ENCODE measurements around the gene PRKCZ.

The PRKCZ gene

GRCh38 chr1:2099886-2100779 lies 49.9 kb downstream of the PRKCZ start:
- in situ Hi-C loops (cut with HindIII; ENCODE audit: low sequenced_read_pairs), result no loop called here

- in situ Hi-C loops (cut with HindIII; ENCODE audit: low sequenced_read_pairs), result no loop called here
Measured at GRCh38 chr1:2100780-2101108, 50.5 kb downstream of the PRKCZ start.

- in situ Hi-C loops (cut with HindIII; ENCODE audit: low sequenced_read_pairs), result no loop called here
Measured at GRCh38 chr1:2101531-2101930, 51.3 kb downstream of the PRKCZ start.

- in situ Hi-C loops (cut with HindIII; ENCODE audit: low sequenced_read_pairs), result no loop called here
Measured at GRCh38 chr1:2101946-2102345, 51.7 kb downstream of the PRKCZ start.

GRCh38 chr1:2102753-2103152 lies 52.5 kb downstream of the PRKCZ start:
- in situ Hi-C loops (cut with HindIII; ENCODE audit: low sequenced_read_pairs), result no loop called here

GRCh38 chr1:2103266-2103900 lies 53.2 kb downstream of the PRKCZ start:
- in situ Hi-C loops (cut with HindIII; ENCODE audit: low sequenced_read_pairs), result no loop called here

- in situ Hi-C loops (cut with HindIII; ENCODE audit: low sequenced_read_pairs), result no loop called here
Measured at GRCh38 chr1:2103901-2104590, 53.8 kb downstream of the PRKCZ start.

- in situ Hi-C loops (cut with HindIII; ENCODE audit: low sequenced_read_pairs), result no loop called here
Measured at GRCh38 chr1:2104621-2105427, 54.6 kb downstream of the PRKCZ start.

- in situ Hi-C loops (cut with HindIII; ENCODE audit: low sequenced_read_pairs), result no loop called here
Measured at GRCh38 chr1:2105781-2106524, 55.7 kb downstream of the PRKCZ start.

GRCh38 chr1:2106659-2107405 lies 56.6 kb downstream of the PRKCZ start:
- in situ Hi-C loops (cut with HindIII; ENCODE audit: low sequenced_read_pairs), result no loop called here

GRCh38 chr1:2107586-2108212 lies 57.5 kb downstream of the PRKCZ start:
- in situ Hi-C loops (cut with HindIII; ENCODE audit: low sequenced_read_pairs), result no loop called here

GRCh38 chr1:2108213-2108876 lies 58.1 kb downstream of the PRKCZ start:
- in situ Hi-C loops (cut with HindIII; ENCODE audit: low sequenced_read_pairs), result no loop called here

GRCh38 chr1:2108877-2109580 lies 58.8 kb downstream of the PRKCZ start:
- in situ Hi-C loops (cut with HindIII; ENCODE audit: low sequenced_read_pairs), result no loop called here

GRCh38 chr1:2109581-2110021 lies 59.4 kb downstream of the PRKCZ start:
- in situ Hi-C loops (cut with HindIII; ENCODE audit: low sequenced_read_pairs), result loop anchor here (10.0 kb wide), 1 partner anchor 65 kb away; no protein-coding TSS in a partner anchor

- in situ Hi-C loops (cut with HindIII; ENCODE audit: low sequenced_read_pairs), result loop anchor here (10.0 kb wide), 1 partner anchor 65 kb away; no protein-coding TSS in a partner anchor
Measured at GRCh38 chr1:2110191-2110737, 60.1 kb downstream of the PRKCZ start.

- in situ Hi-C loops (cut with HindIII; ENCODE audit: low sequenced_read_pairs), result loop anchor here (10.0 kb wide), 1 partner anchor 66 kb away; no protein-coding TSS in a partner anchor
Measured at GRCh38 chr1:2110738-2111673, 60.8 kb downstream of the PRKCZ start.

All from DLD1 (cell line).